ENCODE data around the gene MRPS31.
A peak's percentile ranks its signal among the peaks of the same experiment; 100 is the strongest.

Gene MRPS31

DNA sequence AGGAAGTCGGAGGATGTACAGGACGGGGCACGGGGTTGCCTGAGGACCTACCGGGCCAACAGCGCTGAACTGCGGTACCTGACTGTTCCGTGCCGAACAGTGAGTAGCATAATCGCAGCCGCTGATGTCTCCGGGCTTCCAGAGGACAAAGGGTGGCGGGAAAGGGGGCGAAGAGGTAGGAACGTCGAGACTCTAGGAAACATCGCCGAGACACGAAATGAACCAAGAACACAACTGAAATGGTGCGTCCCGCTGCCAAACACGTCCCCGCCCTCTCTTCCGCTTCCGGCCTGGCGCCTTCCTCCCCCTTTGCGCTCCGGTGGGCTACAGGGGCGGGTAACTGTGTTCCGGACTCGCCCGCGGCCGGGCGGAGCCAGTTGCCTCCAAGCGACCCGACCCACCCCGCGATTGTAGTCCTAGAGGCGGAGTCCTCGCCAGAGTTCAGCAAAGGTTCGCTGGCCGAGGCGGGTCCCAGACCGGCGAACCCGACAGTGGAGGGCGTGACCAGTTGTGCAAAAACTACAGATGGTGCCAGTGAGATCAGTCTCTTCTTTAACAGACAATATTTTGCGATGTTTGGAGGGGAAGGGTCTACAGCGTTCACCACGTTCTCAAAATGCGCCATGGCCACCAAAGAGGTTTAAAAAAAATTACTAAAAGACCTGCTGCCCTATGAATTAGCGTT lies at the start of gene MRPS31:
Gene MRPS31, minus strand, starts transcription at position 257 of the 685 bp plus-strand sequence. Its CDS starts 54 bp downstream, at position 203.
- H3K9me3 ChIP-seq (ENCODE audit: insufficient read depth, low read depth, low read length) = no peaks in the 10 kb centered on the region
- H3K4me1 ChIP-seq (ENCODE audit: insufficient read depth, low read length) = peaks cover 5% of the 10 kb centered on the region; the same call in 1 of the 2 replicates
- H3K27me3 ChIP-seq (ENCODE audit: insufficient read depth, low read length) = no peaks in the 10 kb centered on the region
- peak within 1 kb of the TSS; percentile 99 for H3K9ac ChIP-seq (ENCODE audit: low read depth, low read length)
- peak within 1 kb of the TSS; percentile 100 for H3K4me3 ChIP-seq (ENCODE audit: low read length)
- peaks cover 6% of the 10 kb centered on the region; the same call in 1 of the 2 replicates for H3K36me3 ChIP-seq (ENCODE audit: insufficient read depth, low read depth, low read length)
- H3K27ac ChIP-seq (ENCODE audit: low read length) = peak within 1 kb of the TSS; percentile 95

DNA sequence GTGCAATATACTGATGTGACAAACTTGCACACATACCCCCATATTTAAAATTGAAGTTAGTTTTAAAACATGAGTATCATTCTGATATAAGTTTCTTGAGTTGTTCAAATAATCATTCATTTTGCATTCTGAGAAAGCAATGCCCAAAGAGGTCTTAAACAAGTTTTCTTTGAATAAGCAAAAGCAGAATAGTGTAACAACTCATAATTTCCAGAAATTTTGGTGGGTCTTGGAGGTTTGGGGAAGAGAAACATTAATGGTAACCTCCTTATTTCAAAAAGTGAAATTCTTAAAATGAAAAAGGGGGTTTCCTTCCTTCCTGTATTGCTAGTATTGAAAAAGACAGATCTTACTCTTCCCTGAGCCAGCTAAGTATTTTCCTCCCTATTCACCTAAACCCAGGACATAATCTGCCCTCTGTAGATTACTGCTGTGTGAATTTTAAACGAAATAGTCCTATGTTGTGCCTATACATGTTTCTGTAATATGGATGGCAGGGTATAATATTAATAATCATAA lies 48.9 kb upstream of the MRPS31 start:
- Histone ChIP-seq H3K27me3 (ENCODE audit: insufficient read depth, low read length) (no peaks in the 10 kb centered on the region), H3K9me3 (ENCODE audit: insufficient read depth, low read depth, low read length) (peaks cover 10% of the 10 kb centered on the region; the same call in 1 of the 2 replicates), H3K36me3 (ENCODE audit: insufficient read depth, low read depth, low read length) (no peaks in the 10 kb centered on the region), H3K4me1 (ENCODE audit: insufficient read depth, low read length) (no peaks in the 10 kb centered on the region), H3K27ac (ENCODE audit: low read length) (no peak overlapping the region), H3K9ac (ENCODE audit: low read depth, low read length) (no peak overlapping the region), H3K4me3 (ENCODE audit: low read length) (no peak overlapping the region)

DNA sequence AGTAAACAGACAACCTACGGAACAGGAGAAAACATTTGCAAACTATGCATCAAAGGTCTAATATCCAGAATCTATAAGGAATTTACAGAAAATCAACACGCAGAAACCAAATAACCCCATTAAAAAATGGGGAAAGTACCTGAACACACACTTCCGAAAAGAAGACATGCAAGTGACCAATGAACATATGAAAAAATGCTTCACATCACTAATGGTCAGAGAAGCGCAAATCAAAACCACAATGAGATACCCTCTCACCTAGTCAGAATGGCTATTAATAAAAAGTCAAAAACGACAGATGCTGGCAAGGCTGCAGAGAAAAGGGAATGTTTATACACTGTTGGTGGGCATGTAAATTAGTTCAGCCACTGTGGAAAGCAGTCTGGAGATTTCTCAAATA lies 47.9 kb upstream of the MRPS31 start:
- Histone ChIP-seq H3K4me1 (ENCODE audit: insufficient read depth, low read length) (no peaks in the 10 kb centered on the region), H3K4me3 (ENCODE audit: low read length) (no peak overlapping the region), H3K27ac (ENCODE audit: low read length) (no peak overlapping the region), H3K9ac (ENCODE audit: low read depth, low read length) (no peak overlapping the region), H3K36me3 (ENCODE audit: insufficient read depth, low read depth, low read length) (no peaks in the 10 kb centered on the region), H3K9me3 (ENCODE audit: insufficient read depth, low read depth, low read length) (peaks cover 10% of the 10 kb centered on the region; the same call in 1 of the 2 replicates), H3K27me3 (ENCODE audit: insufficient read depth, low read length) (no peaks in the 10 kb centered on the region)

DNA sequence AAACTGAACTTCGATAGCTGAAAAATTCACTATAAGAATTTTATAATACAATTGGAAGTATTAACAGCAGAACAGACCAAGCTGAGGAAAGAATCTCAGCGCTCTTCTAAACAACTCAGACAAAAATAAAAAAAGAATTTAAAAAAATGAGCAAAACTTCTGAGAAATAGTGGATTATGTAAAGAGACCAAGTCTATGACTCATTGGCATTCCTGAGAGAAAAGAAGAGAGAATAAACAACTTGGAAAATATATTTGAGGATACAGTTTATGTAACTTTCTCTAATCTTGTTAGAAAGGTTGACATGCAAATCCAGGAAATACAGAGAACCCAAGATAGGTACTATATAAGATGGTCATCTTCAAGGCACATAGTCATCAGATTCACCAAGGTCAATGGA lies 43.8 kb upstream of the MRPS31 start:
- no peak overlapping the region for H3K9ac ChIP-seq (ENCODE audit: low read depth, low read length)
- peaks cover 10% of the 10 kb centered on the region; the same call in 1 of the 2 replicates for H3K9me3 ChIP-seq (ENCODE audit: insufficient read depth, low read depth, low read length)
- no peak overlapping the region for H3K27ac ChIP-seq (ENCODE audit: low read length)
- H3K27me3 ChIP-seq (ENCODE audit: insufficient read depth, low read length) = no peaks in the 10 kb centered on the region
- no peak overlapping the region for H3K4me3 ChIP-seq (ENCODE audit: low read length)
- peaks cover 20% of the 10 kb centered on the region for H3K36me3 ChIP-seq (ENCODE audit: insufficient read depth, low read depth, low read length)
- H3K4me1 ChIP-seq (ENCODE audit: insufficient read depth, low read length) = no peaks in the 10 kb centered on the region

DNA sequence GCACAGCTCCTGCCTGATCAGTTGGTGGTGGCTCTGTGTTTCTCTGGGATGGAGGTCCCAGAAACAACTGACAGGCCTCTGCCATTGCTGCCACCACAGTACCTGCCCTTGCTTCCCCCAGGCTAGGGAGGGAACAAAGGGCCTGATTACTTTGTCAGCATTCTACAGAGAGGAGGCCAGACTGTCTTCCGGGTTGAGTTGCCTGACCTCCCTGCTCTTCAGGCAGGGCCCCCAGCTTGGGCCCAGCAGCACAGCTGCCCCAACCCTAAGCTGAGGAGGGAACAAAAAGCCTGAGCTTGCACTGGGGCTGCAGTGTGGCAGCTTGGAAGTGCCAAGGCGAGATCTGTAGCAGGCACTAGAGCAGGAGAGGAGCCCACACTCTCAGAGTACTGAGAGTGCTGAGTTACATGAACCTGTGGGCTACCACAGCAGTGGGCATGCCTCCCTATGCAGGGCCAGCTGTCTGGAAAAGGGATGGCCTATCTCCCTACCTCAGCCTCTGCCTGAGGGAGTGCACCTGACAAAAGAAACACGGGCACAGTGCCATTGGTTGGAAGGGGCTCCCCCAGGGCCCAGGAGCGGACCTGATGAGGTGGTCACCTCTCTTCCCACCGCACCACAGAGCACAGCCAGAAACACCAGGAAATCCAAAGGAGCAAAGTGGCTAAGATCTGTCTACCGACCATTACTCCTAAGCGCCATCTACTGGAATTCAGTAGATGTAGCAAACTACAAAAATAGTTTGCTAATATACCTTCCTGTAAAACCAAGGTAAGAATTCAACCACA lies 42.9 kb upstream of the MRPS31 start:
- H3K36me3 ChIP-seq (ENCODE audit: insufficient read depth, low read depth, low read length) = peaks cover 30% of the 10 kb centered on the region
- H3K27me3 ChIP-seq (ENCODE audit: insufficient read depth, low read length) = no peaks in the 10 kb centered on the region
- H3K4me1 ChIP-seq (ENCODE audit: insufficient read depth, low read length) = no peaks in the 10 kb centered on the region
- peaks cover 10% of the 10 kb centered on the region; the same call in 1 of the 2 replicates for H3K9me3 ChIP-seq (ENCODE audit: insufficient read depth, low read depth, low read length)
- no peak overlapping the region for H3K9ac ChIP-seq (ENCODE audit: low read depth, low read length)
- no peak overlapping the region for H3K4me3 ChIP-seq (ENCODE audit: low read length)
- H3K27ac ChIP-seq (ENCODE audit: low read length) = no peak overlapping the region

DNA sequence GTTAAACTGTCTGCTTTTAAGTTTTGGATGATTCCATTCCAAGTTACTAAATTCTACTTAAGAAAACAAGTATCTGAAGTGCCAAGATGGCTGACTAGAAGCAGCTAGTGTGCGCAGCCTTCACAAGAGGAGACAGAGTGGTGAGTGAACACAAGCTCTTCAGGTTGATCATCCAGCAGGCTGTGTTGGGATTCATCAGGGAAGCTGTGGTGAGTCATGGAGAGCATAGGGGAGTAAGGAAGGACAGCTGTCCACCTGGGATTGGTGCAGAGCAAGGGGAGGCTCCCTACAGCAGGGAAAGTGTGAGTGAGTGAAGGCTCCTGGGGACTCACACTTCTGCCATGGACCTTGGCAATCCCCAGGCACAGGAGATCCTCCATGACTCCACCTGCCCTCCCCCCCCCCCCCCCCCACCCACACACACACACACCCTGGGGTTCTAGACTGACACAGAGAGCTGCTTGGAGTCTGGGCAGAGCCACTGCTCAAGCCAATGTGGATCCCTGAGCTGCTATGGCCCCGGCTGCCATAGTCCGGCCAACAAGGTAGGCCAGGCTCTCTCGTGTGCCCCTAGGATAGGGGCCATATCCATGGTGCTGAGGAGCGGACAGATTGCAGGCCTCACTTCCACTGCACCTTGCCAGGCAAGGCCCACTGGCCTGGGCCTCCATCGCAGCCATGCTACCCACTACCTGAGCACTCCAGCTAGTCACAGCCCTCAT lies 41.9 kb upstream of the MRPS31 start:
- H3K36me3 ChIP-seq (ENCODE audit: insufficient read depth, low read depth, low read length) = peaks cover 31% of the 10 kb centered on the region
- no peak overlapping the region for H3K4me3 ChIP-seq (ENCODE audit: low read length)
- H3K9ac ChIP-seq (ENCODE audit: low read depth, low read length) = no peak overlapping the region
- peaks cover 10% of the 10 kb centered on the region; the same call in 1 of the 2 replicates for H3K9me3 ChIP-seq (ENCODE audit: insufficient read depth, low read depth, low read length)
- no peak overlapping the region for H3K27ac ChIP-seq (ENCODE audit: low read length)
- no peaks in the 10 kb centered on the region for H3K27me3 ChIP-seq (ENCODE audit: insufficient read depth, low read length)
- no peaks in the 10 kb centered on the region for H3K4me1 ChIP-seq (ENCODE audit: insufficient read depth, low read length)

DNA sequence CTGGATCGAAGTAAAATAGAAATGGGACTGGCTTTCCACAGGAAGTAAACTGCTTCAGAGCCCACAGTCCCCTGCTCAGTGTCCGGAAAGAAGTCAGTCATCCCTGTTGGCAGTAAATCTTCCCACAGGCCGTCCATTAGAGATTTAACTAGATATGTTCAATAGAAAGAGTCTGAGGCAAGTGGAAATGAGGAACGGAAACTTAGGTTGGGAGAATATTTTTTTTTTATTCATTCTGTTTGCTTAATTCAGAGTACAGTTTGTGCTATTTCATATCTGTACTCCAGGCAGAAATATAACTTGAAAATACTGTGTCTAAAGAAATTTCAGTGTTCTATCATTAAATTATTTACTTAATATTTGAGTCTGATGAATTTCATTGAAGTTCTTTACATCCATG lies 41.1 kb upstream of the MRPS31 start:
- Histone ChIP-seq H3K27ac (ENCODE audit: low read length) (no peak overlapping the region), H3K9me3 (ENCODE audit: insufficient read depth, low read depth, low read length) (peaks cover 10% of the 10 kb centered on the region; the same call in 1 of the 2 replicates), H3K27me3 (ENCODE audit: insufficient read depth, low read length) (no peaks in the 10 kb centered on the region), H3K36me3 (ENCODE audit: insufficient read depth, low read depth, low read length) (peaks cover 31% of the 10 kb centered on the region), H3K4me3 (ENCODE audit: low read length) (no peak overlapping the region), H3K4me1 (ENCODE audit: insufficient read depth, low read length) (no peaks in the 10 kb centered on the region), H3K9ac (ENCODE audit: low read depth, low read length) (no peak overlapping the region)

DNA sequence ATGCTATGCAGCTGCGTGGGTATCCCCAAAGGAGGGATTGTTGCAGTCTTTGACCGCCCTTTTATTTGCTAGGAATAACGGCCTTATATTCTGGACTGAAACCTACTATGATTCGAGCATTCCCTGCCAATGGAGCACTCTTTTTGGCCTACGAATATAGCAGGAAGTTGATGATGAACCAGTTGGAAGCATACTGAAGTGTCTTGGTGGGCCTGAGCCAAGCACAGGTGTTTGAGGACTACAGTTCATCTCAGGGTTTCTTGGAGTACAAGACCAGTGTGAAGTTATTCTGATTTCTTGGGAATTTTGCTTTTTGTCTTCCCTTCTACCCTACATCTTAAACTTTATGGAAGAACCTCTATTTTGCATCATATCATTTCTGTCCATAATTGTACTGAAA lies 38.5 kb upstream of the MRPS31 start:
- no peak overlapping the region for H3K4me3 ChIP-seq (ENCODE audit: low read length)
- peaks cover 49% of the 10 kb centered on the region for H3K36me3 ChIP-seq (ENCODE audit: insufficient read depth, low read depth, low read length)
- H3K27me3 ChIP-seq (ENCODE audit: insufficient read depth, low read length) = no peaks in the 10 kb centered on the region
- no peaks in the 10 kb centered on the region for H3K4me1 ChIP-seq (ENCODE audit: insufficient read depth, low read length)
- H3K9ac ChIP-seq (ENCODE audit: low read depth, low read length) = no peak overlapping the region
- no peaks in the 10 kb centered on the region for H3K9me3 ChIP-seq (ENCODE audit: insufficient read depth, low read depth, low read length)
- no peak overlapping the region for H3K27ac ChIP-seq (ENCODE audit: low read length)

DNA sequence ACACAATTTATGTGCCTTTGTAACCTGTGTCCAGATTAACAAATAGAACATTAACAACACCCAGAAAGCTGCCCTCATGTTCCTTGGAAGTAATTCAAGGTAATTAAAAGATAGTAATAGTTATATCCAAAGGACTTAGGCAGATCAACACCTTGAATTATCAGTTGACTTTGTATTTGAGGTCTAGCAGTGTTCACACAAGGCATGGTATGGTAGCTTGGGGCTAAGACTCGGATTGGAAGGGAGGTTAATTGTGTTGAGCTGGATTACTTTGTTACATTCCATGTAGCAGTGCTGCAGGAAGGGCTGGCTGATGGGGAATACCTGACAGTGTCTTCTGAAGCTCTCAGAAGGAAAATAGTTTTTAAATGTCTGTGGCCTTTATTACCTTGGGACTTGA lies 35.3 kb upstream of the MRPS31 start:
- H3K4me1 ChIP-seq (ENCODE audit: insufficient read depth, low read length) = no peaks in the 10 kb centered on the region
- no peak overlapping the region for H3K9ac ChIP-seq (ENCODE audit: low read depth, low read length)
- no peaks in the 10 kb centered on the region for H3K9me3 ChIP-seq (ENCODE audit: insufficient read depth, low read depth, low read length)
- no peaks in the 10 kb centered on the region for H3K27me3 ChIP-seq (ENCODE audit: insufficient read depth, low read length)
- no peak overlapping the region for H3K27ac ChIP-seq (ENCODE audit: low read length)
- no peak overlapping the region for H3K4me3 ChIP-seq (ENCODE audit: low read length)
- H3K36me3 ChIP-seq (ENCODE audit: insufficient read depth, low read depth, low read length) = peaks cover 51% of the 10 kb centered on the region

DNA sequence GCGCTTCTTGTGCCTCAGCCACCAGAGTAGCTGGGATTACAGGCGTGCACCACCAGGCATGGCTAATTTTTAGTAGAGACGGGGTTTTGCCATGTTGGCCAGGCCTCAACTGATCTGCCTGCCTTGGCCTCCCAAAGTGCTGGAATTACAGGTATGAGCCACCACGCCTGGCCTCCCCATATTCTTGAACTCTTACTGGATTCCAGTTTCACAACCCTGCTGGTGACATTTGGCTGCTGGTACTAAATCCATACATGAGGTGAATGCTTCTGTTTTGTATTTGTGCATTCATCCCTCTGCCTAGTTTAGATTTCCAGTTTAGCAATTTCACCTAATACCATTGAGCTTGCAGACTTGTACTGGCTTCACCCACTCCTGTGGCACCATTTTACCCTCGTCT lies 32.3 kb upstream of the MRPS31 start:
- H3K4me3 ChIP-seq (ENCODE audit: low read length) = no peak overlapping the region
- H3K27me3 ChIP-seq (ENCODE audit: insufficient read depth, low read length) = no peaks in the 10 kb centered on the region
- no peak overlapping the region for H3K27ac ChIP-seq (ENCODE audit: low read length)
- no peak overlapping the region for H3K9ac ChIP-seq (ENCODE audit: low read depth, low read length)
- H3K4me1 ChIP-seq (ENCODE audit: insufficient read depth, low read length) = no peaks in the 10 kb centered on the region
- peaks cover 49% of the 10 kb centered on the region for H3K36me3 ChIP-seq (ENCODE audit: insufficient read depth, low read depth, low read length)
- no peaks in the 10 kb centered on the region for H3K9me3 ChIP-seq (ENCODE audit: insufficient read depth, low read depth, low read length)
